ENCODE measurements around the gene ADGRG3. TPM values are rescaled to one million over a fixed set of nuclear protein-coding genes. Genes with fewer than 3 reads are reported as not detected.

The ADGRG3 gene
- total and polyA plus RNA-seq, 9 of the 15 experiments (the other 6 are each of a cell fraction or from before 2014, with no cell fraction given), result 0.09 to 0.52 (median 0.14) TPM; not detected in 3

- TF ChIP-seq PREB (CRISPR knock-in tag; IDR thresholded peaks at IDR 0.05) (no peak), ZSCAN32 (CRISPR knock-in tag; IDR thresholded peaks at IDR 0.05) (peak; percentile 89), CHAMP1 (IDR thresholded peaks at IDR 0.05) (peak; percentile 95), BMI1 (IDR thresholded peaks at IDR 0.05; ENCODE audit: low read length) (no peak), ZNF436 (CRISPR knock-in tag; IDR thresholded peaks at IDR 0.05) (no peak), GTF3C2 (IDR thresholded peaks at IDR 0.05; ENCODE audit: borderline replicate concordance, extremely low read depth, insufficient read length) (no peak), ZBTB17 (CRISPR knock-in tag; IDR thresholded peaks at IDR 0.05) (no peak), MIER1 (IDR thresholded peaks at IDR 0.05; ENCODE audit: low read depth) (no peak), PRPF4 (IDR thresholded peaks at IDR 0.05; ENCODE audit: insufficient read depth, low read depth, low read length, poor library complexity, severe bottlenecking) (no peak), MITF (IDR thresholded peaks at IDR 0.05) (peak; percentile 66; the same call in 1 of the 2 replicates), CXXC5 (CRISPR knock-in tag; IDR thresholded peaks at IDR 0.05) (peak; percentile 88), POLR2AphosphoS5 (IDR thresholded peaks at IDR 0.05; ENCODE audit: control insufficient read depth, insufficient read depth, low read depth, low read length) (peak; percentile 99), ZBTB5 (IDR thresholded peaks at IDR 0.05) (no peak), NR2F6 (CRISPR knock-in tag; IDR thresholded peaks at IDR 0.05) (no peak), ZNF134 (CRISPR knock-in tag; conservative IDR thresholded peaks at IDR 0.05) (0 out of 2 replicates have a peak, but pooled peaks have one; percentile 39)
Measured at GRCh38 chr16:57689762-57690558, 21.9 kb downstream of the ADGRG3 start (continued).
